Fibroblast of pulmonary artery (primary cell): Measurements from ENCODE around the gene MOCOS.
"Not testable (repeated sequence)": the region's sequence is repeated elsewhere in the genome, so short reads cannot be mapped to it uniquely, and the experiment has no call there.

Experiments used
- DNase-seq: peaks from one replicate; pipeline ENCODE4 v3.0.0-alpha.2; 2010; ENCODE audit warnings: low read depth
- H3K4me3 ChIP-seq: replicated peaks from 2 replicates; pipeline ENCODE4 v1.5.1; 2011; ENCODE audit warnings: low read depth, mild to moderate bottlenecking, control low read depth, low read length, moderate library complexity
- CTCF ChIP-seq: IDR thresholded peaks from 2 replicates; pipeline ENCODE4 v1.5.1; 2011; ENCODE audit warnings: mild to moderate bottlenecking, control low read depth, low read length, inconsistent platforms; ENCODE audit errors: missing control alignments

The MOCOS gene

GRCh38 chr18:36160959-36161371 lies 26.3 kb upstream of the MOCOS start:
- DNase-seq: no peak
- no peak for TF ChIP-seq CTCF
- H3K4me3 ChIP-seq: no peak overlapping the region

- no peak overlapping the region for H3K4me3 ChIP-seq
- peak; percentile 61 for DNase-seq
- no peak for TF ChIP-seq CTCF
Measured at GRCh38 chr18:36162981-36163380, 24.3 kb upstream of the MOCOS start.

DNA sequence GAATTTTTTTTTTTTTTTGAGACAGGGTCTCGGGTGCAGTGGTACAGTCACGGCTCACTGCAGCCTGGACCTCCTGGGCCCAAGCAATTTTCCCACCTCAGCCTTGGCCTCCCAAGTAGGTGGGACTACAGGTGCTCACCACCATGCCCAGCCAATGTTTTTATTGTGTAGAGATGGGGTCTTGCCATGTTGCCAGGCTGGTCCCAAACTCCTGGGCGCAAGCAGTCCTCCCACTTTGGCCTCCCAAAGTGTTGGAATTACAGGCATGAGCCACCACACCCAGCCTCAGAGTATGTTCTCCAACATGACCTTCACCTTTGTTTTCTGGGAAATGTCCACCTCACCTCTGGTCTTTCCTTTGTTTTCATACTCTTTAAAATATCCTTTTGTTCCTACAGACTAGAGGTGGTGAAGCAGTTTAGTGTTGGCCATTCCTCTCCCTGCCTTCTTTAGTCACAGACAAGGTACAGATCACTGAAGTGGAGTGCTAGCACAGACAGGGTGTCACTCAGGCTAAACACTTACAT lies 19.5 kb upstream of the MOCOS start:
- TF ChIP-seq CTCF: no peak
- DNase-seq: no peak
- H3K4me3 ChIP-seq: no peak overlapping the region

- DNase-seq, H3K4me3 ChIP-seq: not testable (repeated sequence)
Measured at GRCh38 chr18:36168296-36168695, 19.0 kb upstream of the MOCOS start.

GRCh38 chr18:36169938-36170337 lies 17.4 kb upstream of the MOCOS start:
- TF ChIP-seq CTCF: no peak
- DNase-seq: no peak
- H3K4me3 ChIP-seq: no peak overlapping the region

DNA sequence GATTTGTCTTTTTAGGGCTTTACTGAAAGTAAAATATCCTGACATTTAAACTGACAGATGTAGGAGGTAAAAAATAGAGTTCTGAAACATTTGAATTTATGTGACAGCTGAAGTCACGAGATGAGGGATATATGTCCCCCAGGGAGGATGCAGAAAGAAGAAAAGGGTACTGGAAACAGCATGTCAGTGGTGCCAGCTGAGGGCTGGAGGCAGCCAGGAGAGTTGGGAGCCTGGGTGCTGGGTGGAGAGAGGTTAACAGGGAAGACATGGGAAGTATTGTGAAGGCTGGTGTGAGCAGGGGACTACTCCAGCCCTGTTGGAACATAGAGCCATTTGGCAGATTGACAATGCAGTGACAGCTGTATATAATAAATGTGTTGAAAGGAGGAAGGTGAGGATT lies 11.8 kb upstream of the MOCOS start:
- TF ChIP-seq CTCF: no peak
- no peak for DNase-seq
- no peak overlapping the region for H3K4me3 ChIP-seq

GRCh38 chr18:36176177-36176584 lies 11.1 kb upstream of the MOCOS start:
- DNase-seq: no peak
- TF ChIP-seq CTCF: no peak

DNA sequence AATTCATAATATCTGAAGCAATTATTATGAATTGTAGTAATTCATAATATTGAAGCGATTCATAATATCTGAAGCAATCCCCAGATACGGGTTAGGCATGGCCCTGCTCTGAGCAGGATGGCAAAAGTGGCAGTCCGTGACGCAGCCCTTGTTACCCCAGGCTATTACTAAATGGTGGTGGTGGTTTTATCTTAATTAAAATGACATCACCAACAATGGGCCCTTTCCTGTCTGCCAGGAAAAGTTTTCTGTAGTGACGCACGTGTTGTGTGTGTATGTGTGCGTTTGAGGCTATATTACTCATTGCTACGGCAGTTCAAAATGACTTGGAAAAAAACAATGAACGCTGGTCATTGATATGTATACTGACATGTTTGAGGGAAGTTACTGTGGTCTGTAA lies 10.6 kb upstream of the MOCOS start:
- TF ChIP-seq CTCF: no peak
- no peak overlapping the region for H3K4me3 ChIP-seq
- DNase-seq: peak; percentile 88

More at GRCh38 chr18:36176177-36176584, 11.1 kb upstream of the MOCOS start:
- no peak overlapping the region for H3K4me3 ChIP-seq
